HG03342 (cell line): ENCODE measurements around the gene FAM174B.

Experiments
- ATAC-seq: cut with Tn5 transposase; IDR thresholded peaks from one replicate; pipeline ENCODE4 v1.9.1; 2021; ENCODE audit warnings: mild to moderate bottlenecking, moderate library complexity; ENCODE audit not compliant: unreplicated experiment

Gene FAM174B

DNA sequence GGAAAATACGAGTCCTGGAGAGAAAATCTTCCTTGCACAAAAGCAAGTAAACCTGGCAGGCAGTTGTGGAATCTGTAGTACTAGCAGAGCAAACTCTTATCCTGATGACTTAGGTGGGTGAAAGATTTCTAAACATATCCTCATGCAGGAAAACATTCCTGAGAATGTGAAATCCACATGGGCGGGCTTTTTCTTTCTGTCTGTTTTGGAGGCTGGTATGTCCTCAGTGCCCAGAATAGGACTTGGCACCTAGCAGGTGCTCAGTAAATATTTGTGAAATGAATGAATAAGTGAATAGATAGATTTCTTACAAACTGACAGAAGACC is 53.3 kb downstream of the FAM174B start:
- ATAC-seq: no peak

DNA sequence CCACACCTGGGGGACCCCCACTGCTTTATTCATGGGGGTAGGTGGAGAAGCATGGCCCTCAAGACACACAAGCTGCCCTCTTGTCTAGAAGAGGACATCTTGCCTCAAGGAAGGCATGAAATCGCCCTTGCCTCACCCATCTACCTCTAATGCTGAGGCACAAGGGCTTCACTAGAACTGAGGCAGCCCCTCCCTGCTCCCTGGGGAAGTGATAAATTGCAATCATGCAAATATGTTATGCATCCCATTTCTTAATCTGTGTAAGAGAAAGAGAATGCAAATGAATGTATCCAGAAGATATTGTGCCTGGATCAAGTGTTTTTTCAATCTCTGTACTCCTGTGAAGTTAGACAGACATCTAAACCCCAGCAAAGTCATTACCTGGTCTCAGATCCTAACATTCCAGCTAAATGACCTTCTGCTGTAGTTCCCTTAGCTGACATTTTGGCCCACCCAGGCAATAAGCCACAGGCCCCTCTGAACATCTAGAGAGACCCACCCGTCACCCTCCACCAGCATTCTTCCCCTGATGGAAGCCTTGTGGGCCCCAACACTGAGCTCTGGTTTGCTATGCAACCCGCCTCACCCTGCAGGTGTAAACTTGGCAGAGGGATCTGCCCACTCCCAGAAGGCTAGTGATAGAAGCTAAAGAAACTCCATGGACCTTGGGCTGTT is 53.8 kb downstream of the FAM174B start:
- ATAC-seq: no peak

DNA sequence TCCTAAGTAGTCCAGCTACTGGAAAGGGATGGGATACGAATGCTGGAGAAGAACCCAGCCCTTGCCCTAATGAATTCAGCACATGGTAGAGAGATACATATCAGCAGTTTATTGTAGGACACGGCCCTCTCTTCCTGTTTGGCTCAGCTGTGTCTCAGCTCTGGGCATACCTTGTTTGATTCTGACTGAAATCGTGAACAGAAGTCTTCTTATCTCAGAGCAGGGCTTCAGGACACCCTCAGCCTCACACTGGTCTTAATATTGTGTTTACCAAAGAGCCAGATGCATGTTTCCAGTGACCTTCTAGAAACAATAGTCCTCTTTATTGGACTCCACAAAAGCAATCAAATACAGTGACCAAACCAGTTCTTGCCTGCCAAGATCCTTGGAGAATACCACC is 54.7 kb downstream of the FAM174B start:
- ATAC-seq: no peak

DNA sequence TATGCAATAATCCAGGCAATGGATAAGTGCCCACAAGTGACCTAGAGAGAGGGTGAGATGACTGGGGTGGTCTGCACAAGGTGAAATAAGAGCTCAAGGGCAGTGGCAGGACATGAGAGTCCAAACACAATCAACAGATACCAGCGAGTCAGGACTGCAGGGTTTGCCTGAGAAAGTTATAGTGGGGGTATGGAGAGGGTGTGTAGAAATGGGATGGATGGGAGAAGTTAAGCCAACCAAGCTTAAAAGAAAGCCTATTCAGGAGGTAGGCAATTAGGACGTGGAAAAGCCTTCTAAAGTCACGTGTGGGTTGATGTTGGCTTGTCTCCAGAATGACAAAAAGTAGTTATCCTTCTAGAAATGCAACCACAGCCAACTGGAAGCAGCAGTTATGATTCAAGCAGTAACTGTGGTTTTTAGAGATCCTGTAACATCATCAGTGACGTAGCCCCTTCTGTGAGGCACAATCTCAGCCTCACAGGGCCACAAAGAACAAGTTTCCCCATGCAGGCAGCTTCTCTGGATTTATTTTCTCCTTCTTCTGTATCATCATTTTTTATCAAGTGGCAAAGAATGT is 56.1 kb downstream of the FAM174B start:
- no peak for ATAC-seq

DNA sequence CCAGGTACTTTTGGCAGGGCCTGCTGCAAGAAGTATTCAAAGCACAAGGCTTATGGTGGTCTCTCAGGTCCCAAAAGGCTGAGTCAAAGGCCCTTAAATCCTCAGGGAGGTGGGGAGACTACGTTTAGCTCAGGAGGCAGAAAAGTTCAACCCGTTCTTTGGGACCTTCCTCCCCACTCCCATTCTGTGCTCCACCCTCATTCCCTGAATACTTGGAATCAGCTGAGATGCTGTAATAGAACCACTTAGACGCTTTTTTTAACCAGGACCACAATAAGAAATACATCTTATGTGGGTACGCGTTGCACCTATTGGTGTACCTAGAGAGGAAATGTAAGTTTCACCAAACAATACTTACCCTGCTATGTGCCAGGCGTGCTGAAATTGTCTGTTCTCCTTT is 58.0 kb downstream of the FAM174B start:
- ATAC-seq: no peak

DNA sequence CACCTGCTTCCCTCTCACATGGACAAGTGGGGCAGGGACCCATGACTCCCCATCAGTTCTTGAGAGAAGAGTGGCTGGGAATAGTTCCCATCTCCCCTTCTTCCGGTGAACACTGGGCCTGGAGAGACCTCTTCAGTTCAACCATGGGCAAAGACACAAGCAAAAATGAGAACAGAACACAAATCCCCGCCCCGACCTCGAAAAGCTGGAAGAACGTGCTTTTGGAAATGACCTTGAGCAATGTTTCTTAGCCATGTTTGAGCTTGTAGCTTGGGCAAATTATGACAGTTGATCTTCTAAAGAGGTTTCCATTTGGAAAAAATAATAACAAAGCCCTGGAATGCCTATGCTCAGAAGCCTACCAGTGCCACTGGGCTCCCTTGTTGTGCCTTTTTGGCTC is 59.0 kb downstream of the FAM174B start:
- no peak for ATAC-seq

DNA sequence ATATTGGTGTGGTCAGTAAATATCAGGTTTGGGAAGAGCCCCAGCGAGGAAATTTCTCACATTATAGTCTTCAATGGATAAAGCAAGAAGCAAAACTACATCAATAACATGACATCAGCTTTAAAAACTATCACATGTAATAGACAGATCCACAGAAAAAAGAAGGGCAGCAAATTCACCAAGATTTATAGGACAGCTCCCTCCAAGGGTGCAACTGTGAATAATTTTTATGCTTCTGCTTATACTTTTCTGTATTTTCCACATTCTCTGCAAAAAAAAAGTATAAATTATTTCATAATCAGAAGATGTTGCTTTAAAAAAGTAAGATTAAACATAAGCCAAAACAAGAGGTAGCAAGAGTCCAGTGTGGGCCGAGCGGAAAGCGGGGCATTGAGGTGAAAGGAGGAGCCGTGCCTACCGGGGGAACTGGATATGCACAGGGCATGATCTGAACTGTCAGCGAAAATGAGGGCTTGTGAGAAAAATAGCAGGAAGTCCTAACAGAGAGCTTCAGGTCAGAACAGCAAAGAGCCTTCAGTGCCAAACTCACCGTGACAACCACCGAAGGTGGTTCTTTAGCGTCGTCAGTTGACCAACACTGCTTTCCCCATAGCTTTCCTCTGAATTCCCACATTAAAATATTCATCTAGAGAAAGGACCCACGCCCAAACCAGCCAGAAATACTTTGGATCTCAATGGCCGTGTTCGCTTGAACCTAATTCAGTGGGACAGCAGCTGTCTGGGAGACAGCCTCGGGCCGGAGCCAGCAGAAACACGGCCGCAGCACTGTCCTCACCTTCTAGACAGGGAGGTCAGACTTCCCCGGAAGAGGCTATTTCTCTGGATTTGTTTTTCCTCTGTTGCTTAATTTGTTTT is 59.8 kb downstream of the FAM174B start:
- no peak for ATAC-seq

DNA sequence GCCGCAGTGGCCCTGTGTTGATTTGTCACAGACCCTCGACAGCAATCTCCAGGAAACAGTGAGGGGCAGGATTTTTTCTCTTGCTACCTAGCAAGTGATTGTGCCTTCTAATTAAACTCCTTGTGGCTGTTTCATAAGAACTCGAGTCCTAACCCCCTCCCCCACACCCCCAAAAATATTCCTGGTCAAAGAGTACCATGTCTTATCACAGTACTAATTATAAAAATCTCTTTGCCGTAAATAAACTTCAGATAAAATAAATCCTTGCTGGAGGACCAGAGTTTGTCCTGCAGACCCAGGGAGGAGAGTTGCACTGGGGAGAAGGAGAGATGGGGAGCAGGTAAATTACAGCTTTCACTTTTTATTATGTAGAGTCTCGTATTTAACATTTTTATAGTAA is 64.3 kb downstream of the FAM174B start:
- ATAC-seq: no peak

DNA sequence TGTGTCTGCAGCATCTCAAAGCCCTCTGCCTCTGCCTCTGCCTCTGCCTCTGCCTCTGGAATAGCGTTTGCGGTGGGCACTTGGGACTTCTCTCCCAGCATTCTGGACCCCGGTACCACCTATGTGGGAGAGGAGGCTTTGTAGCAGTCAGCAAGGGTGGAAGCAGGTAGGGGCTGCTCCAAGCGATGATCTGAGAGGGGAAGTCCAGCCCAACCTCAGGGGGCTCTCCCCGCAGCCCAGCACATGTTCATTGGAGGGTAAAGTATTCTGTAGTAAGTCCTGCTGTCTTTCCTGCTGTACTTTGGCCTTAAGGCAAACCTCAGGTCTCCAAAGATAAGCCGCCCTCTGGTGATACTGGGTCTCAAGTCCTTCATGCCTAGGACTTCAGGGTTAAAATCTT is 68.6 kb downstream of the FAM174B start:
- no peak for ATAC-seq

DNA sequence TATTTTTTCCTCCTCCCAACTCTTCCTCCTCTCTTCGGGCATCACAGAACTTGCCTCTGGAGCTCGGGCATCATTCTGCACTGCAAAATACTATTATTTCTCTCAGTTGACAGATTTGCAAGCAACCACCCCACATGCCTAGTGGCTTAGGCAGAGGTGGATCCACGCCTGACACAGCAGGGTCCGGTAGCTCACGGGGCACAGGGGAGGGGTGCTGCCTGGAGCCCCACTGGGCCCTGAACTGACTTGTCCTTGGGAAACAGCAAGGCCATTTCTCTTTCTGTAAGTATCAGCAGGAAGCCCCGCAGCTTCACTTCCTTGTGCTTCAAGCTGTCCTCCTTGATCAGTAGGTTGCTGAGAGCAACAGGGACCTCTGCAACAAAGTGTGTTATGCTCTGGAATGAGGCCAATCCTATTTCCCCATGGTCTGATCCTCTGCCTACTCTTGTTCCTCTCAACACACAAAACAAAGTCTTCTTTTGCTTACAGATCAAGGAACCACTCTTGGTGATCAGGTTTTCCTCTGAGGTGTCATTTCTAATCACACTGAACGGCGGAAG is 69.1 kb downstream of the FAM174B start:
- ATAC-seq: no peak

DNA sequence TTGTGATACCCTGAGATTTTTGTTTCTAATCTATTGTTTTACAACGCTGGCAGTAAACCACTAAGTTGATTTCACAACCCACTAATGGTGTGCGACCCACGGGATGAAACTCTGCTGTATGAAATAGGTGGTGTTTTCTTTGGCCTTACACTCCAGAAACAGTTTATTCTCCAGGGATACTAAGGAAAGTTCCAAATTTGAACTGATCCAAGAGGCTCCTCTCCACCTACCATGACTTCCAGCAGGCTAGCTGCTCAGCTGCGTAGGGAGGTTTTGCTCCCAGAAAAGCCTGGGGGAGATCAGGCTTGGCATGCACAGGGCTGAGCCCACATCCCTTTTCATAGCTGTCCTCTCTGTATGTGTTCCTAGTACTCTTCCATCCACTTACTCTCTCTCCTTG is 71.5 kb downstream of the FAM174B start:
- no peak for ATAC-seq

DNA sequence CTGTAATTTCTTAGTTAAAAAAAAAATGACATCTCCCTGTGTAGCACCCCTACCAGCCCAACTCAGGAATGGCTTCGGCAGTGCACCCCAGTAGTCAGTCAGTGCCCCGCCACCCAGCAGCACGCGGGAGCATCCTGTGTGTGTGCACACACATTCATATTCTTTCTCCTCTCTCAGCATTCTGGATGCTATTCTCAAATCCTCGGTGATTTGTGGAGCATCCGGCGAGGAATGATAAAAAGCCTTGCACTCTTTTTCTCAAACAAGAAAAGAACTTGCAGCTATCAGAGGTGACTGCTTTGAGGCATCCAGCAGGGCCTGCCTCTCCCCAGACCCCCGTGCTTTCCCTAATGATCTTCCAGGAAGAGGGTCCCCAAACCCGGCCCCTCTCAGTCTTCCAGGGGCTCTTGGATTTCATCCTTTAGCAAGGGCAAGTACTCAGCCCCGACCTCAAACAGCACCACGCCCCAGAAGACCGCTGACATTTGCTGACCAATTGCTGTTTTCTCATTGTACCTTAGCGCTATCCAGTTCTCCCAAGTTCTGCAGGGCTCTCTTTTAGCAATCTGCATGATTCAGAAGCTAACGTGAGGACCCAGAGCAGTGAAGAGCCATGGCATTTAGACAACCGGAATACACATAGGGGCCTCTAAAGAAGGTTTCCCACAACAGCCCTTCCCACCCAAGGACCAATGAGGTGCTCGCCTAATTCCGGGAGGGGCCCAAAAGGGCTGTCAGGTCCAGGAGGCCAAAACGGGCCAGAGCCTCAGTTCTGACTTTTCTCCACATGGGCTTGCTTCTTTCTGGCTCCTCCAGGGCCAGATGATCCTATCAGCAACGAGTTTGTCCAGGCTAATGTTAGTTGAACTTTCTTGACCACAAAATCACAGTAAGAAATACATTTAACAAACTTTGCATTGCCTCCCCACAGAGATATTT is 72.2 kb downstream of the FAM174B start:
- ATAC-seq: no peak

DNA sequence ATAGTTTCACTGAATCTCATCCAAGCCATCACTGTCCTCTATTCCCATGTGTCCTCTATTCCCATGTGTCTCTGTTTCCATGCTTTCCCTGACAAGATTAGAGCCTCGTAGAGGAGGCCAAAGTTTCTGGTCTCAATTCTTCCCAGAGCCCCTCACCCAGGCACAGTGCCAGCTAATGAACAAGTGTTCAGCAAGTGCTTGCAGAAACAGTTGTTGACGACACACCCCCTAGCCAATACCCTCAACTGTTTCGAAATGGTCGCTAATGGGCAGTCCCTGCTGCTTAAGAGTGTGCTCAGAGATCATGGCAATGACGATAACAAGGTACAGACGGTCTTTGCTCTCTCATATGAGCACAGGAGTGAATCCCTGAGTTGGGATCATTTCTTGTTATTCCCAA is 73.4 kb downstream of the FAM174B start:
- ATAC-seq: no peak

DNA sequence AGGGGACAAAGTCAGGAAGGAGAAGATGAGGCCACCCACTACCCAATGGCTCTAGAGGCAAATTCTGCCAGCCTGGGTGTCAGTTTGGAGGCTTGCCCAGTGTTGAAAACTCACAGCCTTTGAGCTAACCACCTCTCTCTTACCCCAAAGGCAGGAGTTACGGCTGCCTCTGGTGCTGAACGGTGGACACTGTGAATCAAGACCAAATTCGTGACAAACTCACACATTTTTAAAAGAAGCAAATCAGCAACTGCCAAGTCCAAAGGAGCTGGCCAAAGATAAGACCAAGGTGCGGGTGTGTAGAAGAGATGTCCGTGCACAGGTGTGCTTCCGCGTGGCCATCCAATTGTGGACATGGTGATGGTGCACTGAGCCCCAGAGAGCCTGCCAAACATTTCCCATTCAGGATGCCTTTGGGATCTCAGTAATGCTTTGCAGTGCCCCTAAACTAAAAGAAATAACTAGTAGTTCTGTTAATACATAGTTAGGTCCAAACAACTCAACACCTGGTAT is 74.6 kb downstream of the FAM174B start:
- ATAC-seq: no peak

DNA sequence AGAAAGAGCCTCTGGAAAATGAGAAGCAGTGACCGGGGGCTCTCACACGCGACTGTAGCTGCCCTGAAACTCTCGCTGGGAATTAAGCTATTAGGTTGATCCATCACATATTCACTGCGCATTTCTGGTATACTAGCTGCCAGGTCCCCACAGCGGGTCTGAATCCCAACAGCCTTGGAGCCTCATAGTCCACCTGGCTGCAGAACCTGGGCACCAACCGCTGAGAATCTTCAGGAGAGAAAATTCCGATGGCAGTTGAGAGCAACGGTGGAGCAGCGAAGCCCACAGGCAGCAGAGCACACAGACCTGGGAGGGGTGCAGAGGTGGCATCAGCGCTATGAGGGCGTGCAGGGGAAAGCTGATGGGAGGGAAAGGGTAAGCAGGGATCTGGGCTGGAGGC is 75.1 kb downstream of the FAM174B start:
- ATAC-seq: no peak

DNA sequence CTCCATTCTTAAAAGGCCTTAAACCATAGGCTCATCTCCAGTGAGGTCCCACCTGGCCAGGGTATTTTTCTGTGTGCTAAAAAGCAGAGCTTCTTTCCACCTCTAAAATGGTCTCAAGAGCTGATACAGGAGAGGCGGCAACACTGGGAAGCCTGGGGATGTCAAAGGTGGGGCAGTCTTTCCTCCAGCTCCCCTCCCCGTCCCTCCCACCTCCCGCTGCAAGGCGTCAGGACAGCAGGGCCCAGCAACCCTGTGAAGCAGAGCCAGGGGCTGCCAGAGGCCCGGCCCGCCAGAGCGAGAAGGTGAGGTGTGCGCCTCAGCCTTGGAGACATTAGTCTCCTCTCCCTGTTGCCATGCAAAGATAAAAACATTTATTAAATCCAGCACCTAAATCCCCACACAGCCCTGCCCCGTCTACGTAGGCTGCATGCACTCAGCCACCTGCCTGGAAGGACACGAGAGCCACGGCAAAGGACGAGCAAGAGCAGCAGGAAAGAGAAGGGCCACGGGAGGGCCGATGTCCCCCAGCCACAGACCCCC is 75.6 kb downstream of the FAM174B start:
- no peak for ATAC-seq

DNA sequence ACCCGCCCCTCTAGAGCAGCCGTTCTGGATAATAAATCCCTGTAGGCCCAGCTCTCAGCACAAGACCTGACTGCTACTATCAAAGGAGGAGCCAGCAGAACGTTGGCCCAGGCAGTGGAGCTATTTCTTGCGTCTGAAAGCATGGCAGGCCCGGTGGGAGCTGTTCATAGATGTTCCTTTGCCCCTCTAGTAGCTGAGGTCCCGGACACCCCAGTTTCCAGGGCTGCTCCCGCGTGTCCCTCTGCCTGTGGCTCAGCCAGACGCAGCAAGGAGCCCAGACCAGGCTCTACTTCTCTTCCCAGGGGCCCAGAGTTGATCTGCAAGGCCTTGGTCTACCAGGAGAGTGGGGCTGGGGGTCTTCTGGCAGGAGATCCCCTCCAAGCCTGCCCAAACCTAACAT is 76.1 kb downstream of the FAM174B start:
- no peak for ATAC-seq

DNA sequence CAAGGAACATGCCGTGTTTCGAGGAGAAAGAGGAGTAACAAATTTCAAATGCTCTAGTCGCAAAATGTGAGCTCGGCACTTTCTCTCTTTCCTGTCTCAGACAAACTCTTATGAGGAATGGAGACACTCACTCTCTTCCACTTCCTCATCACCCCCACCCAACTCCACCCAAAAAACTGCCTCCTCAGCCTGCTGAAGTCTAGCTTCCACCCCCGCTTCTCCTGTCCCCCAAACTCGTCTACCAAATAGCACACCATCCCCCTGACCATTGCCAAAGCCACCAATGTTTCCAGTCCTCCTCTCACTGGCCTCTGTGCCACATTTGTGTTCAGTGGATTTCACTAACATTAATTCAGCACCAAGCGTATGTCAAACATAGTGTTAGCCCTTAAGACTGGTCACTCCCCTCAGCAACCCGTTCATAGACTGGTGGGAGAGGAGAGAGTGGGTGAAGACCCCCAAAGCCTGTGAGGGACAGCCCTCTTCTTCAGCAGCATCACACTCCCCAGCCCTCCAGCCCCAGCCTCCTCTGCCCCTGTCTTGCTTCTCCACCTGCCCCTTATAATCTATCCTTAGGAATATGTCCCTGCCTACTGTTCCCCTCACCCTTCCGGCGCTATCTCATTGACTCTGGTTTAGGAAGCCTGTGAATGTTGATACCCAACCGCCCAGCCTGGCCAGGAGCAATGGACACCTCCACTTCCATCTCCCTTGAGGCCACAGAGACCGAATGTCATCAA is 77.3 kb downstream of the FAM174B start:
- ATAC-seq: no peak

DNA sequence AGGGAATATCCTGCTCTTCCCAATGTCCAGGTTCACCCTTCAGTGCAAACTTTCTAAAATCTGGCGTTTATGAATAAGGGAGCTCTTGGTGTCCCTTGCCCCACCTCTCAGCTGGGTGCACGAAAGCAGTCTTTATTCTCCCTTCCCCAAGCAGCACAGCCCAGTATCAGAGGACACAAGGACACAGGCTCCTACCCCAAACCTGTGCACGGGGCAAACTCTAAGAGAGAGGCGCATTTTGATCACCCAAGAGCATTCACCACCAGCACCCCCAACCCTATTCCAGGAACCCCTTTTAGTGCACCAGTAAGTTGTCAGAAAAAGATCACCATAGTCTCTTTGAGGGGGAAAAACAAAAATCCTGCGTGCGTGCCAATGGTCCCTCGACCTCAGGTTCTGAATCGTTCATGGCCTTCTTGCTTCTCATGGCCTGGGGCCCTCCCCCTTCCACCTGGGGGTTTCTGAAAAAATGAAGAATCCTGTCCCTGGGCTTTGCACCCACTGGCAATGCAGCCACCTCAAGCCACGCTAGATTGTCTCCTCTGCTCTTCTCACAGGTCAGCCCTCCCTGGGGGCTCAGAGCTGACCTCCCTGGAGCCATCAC is 78.9 kb downstream of the FAM174B start:
- ATAC-seq: no peak
